Stimulated activated CD4-positive, alpha-beta T cell treated with anti-CD3 and anti-CD28 coated beads, TNF-alpha, amount 100 ng/mL, for 48 hours (primary cell): ENCODE data around the gene BOD1L1.
"Not testable (repeated sequence)": the region's sequence is repeated elsewhere in the genome, so short reads cannot be mapped to it uniquely, and the experiment has no call there.

Experiments used
- DNase-seq, 3 donors: peaks; one replicate each; pipeline ENCODE4 v3.0.0-alpha.2; 2020; ENCODE audit warnings: low read depth in 3 of 3

BOD1L1 gene

GRCh38 chr4:13618212-13618806, 9.2 kb downstream of the BOD1L1 start:
- DNase-seq, result no peak

GRCh38 chr4:13617801-13618200, 9.7 kb downstream of the BOD1L1 start:
- DNase-seq, result no peak

GRCh38 chr4:13616597-13616996, 10.9 kb downstream of the BOD1L1 start:
- no peak for DNase-seq

GRCh38 chr4:13615161-13615560, 12.4 kb downstream of the BOD1L1 start:
- no peak for DNase-seq

GRCh38 chr4:13612569-13612968, 15.0 kb downstream of the BOD1L1 start:
- DNase-seq, result no peak

- no peak for DNase-seq
Measured at GRCh38 chr4:13611283-13611842, 16.2 kb downstream of the BOD1L1 start.

- DNase-seq, result no peak
Measured at GRCh38 chr4:13605330-13605729, 22.2 kb downstream of the BOD1L1 start.

- no peak for DNase-seq
Measured at GRCh38 chr4:13601848-13602247, 25.7 kb downstream of the BOD1L1 start.

GRCh38 chr4:13601048-13601447, 26.5 kb downstream of the BOD1L1 start:
- DNase-seq, result no peak

GRCh38 chr4:13599159-13599558, 28.4 kb downstream of the BOD1L1 start:
- no peak for DNase-seq

- no peak for DNase-seq
Measured at GRCh38 chr4:13597604-13598003, 29.9 kb downstream of the BOD1L1 start.

- no peak for DNase-seq
Measured at GRCh38 chr4:13597141-13597540, 30.4 kb downstream of the BOD1L1 start.

- DNase-seq, result no peak
Measured at GRCh38 chr4:13592220-13592619, 35.3 kb downstream of the BOD1L1 start.

GRCh38 chr4:13590766-13591165, 36.8 kb downstream of the BOD1L1 start:
- DNase-seq, result no peak

- DNase-seq, result no peak
Measured at GRCh38 chr4:13588954-13589353, 38.6 kb downstream of the BOD1L1 start.

GRCh38 chr4:13584481-13584880, 43.0 kb downstream of the BOD1L1 start:
- DNase-seq, result no peak

GRCh38 chr4:13580036-13580435, 47.5 kb downstream of the BOD1L1 start:
- DNase-seq, result no peak

- no peak for DNase-seq
Measured at GRCh38 chr4:13577660-13578059, 49.9 kb downstream of the BOD1L1 start.

GRCh38 chr4:13570916-13571315, 56.6 kb downstream of the BOD1L1 start:
- no peak for DNase-seq

GRCh38 chr4:13567125-13567524, 60.4 kb downstream of the BOD1L1 start:
- no peak for DNase-seq

GRCh38 chr4:13562876-13563275, 64.6 kb downstream of the BOD1L1 start:
- no peak for DNase-seq

- DNase-seq, result no peak
Measured at GRCh38 chr4:13561673-13562072, 65.9 kb downstream of the BOD1L1 start.

GRCh38 chr4:13560111-13560510, 67.4 kb downstream of the BOD1L1 start:
- not testable (repeated sequence) for DNase-seq

- no peak for DNase-seq
Measured at GRCh38 chr4:13559413-13559812, 68.1 kb downstream of the BOD1L1 start.
